ENCODE data around the gene MSI2.
A peak's percentile ranks its signal among the peaks of the same experiment; 100 is the strongest.

DNA sequence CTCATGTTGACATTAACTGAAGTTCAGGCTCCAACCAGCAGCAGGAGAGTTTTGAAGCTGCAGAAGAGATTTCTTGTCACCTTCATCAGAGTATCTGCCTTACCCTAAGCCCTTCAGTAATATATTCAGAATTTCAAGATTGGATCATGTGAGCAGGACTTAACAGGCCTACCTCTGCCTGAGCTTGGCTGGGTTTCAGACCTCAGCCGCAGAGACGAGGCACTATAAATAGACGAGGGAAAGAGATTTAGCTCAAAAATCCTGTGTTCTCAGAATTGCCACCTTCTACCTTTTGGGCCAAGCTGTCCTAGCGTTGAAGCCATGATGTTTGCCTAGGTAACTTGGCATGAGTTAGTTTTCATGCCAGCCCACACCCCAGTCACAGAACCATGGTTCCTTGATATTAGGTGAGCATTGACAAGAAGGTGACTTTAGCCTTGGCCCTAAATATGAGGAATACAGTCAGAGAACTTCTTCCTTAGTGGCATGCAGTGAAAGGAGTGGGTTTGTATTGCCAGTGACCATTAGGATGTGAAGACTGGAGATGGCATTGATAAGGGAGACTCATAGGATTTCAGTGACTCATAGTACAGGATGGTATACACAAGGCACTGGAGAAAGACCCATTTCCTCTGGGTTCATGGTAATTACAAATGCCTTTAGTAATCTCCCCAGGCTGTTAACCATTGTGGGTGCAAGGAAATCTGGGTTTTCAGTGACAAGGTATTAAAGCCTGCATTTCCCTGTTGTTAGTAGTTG, 224.3 kb downstream of the MSI2 start:
- peak; percentile 61; the same call in 1 of the 2 replicates for TF ChIP-seq MEF2A (IDR thresholded peaks at IDR 0.05; ENCODE audit: borderline replicate concordance, low read depth)
- TF ChIP-seq CTCF (IDR thresholded peaks at IDR 0.05): no peak
- TF ChIP-seq TAF1 (IDR thresholded peaks at IDR 0.05; ENCODE audit: borderline replicate concordance, low read depth, low read length): peak; percentile 55; the same call in 1 of the 2 replicates
- TF ChIP-seq CHD2 (IDR thresholded peaks at IDR 0.05; ENCODE audit: low read length, partially characterized antibody): no peak
- peak; percentile 82 for TF ChIP-seq MAX (IDR thresholded peaks at IDR 0.05; ENCODE audit: low read depth)
